Skeletal muscle satellite cell (primary cell): Measurements from ENCODE around the gene HDAC2.
"Not testable (repeated sequence)": the region's sequence is repeated elsewhere in the genome, so short reads cannot be mapped to it uniquely, and the experiment has no call there.

Source experiments
- H3K27me3 ChIP-seq: 2 replicates; pipeline ENCODE4 v1.7.0; 2013; ENCODE audit warnings: low read length; ENCODE audit not compliant: control insufficient read depth, insufficient read depth
- H3K36me3 ChIP-seq: 2 replicates; pipeline ENCODE4 v1.7.0; 2013; ENCODE audit warnings: mild to moderate bottlenecking, control low read depth, low read length; ENCODE audit not compliant: insufficient read depth
- H3K4me1 ChIP-seq: 2 replicates; pipeline ENCODE4 v1.7.0; 2013; ENCODE audit warnings: low read length; ENCODE audit not compliant: control insufficient read depth, insufficient read depth
- H3K4me2 ChIP-seq: 2 replicates; pipeline ENCODE4 v1.7.0; 2013; ENCODE audit warnings: mild to moderate bottlenecking, low read length
- H3K4me3 ChIP-seq: 2 replicates; pipeline ENCODE4 v1.7.0; 2013; ENCODE audit warnings: low read length
- H3K9ac ChIP-seq: 2 replicates; pipeline ENCODE4 v1.7.0; 2013; ENCODE audit warnings: mild to moderate bottlenecking, low read depth, low read length, moderate library complexity
- H3K9me3 ChIP-seq: replicated peaks from 2 replicates; pipeline ENCODE4 v1.7.0; 2013; ENCODE audit warnings: mild to moderate bottlenecking, control low read depth, low read length

HDAC2 gene

GRCh38 chr6:113934101-113934500, 36.8 kb downstream of the HDAC2 start:
- H3K9me3 ChIP-seq: no peaks in the 10 kb centered on the region
- H3K36me3 ChIP-seq: peaks cover 10% of the 10 kb centered on the region
- H3K4me1 ChIP-seq: peaks cover 4% of the 10 kb centered on the region
- no peak overlapping the region for H3K9ac ChIP-seq
- H3K4me2 ChIP-seq: no peak overlapping the region
- no peak overlapping the region for H3K4me3 ChIP-seq
- no peaks in the 10 kb centered on the region for H3K27me3 ChIP-seq

- not testable (repeated sequence) for H3K4me2 ChIP-seq, H3K27me3 ChIP-seq, H3K4me1 ChIP-seq, H3K4me3 ChIP-seq, H3K9ac ChIP-seq, H3K9me3 ChIP-seq, H3K36me3 ChIP-seq
Measured at GRCh38 chr6:113931907-113932306, 39.0 kb downstream of the HDAC2 start.

GRCh38 chr6:113930183-113930582, 40.8 kb downstream of the HDAC2 start:
- no peaks in the 10 kb centered on the region for H3K4me1 ChIP-seq
- H3K9ac ChIP-seq: no peak overlapping the region
- H3K4me3 ChIP-seq: no peak overlapping the region
- H3K36me3 ChIP-seq: peaks cover 3% of the 10 kb centered on the region
- H3K9me3 ChIP-seq: no peaks in the 10 kb centered on the region
- no peak overlapping the region for H3K4me2 ChIP-seq
- no peaks in the 10 kb centered on the region for H3K27me3 ChIP-seq

GRCh38 chr6:113927001-113927400, 43.9 kb downstream of the HDAC2 start:
- Histone ChIP-seq H3K27me3 (no peaks in the 10 kb centered on the region), H3K9ac (no peak overlapping the region), H3K4me2 (no peak overlapping the region), H3K4me1 (no peaks in the 10 kb centered on the region), H3K4me3 (no peak overlapping the region), H3K36me3 (no peaks in the 10 kb centered on the region), H3K9me3 (no peaks in the 10 kb centered on the region)

- H3K4me3 ChIP-seq: no peak overlapping the region
- H3K9ac ChIP-seq: no peak overlapping the region
- H3K36me3 ChIP-seq: no peaks in the 10 kb centered on the region
- H3K4me2 ChIP-seq: no peak overlapping the region
- no peaks in the 10 kb centered on the region for H3K4me1 ChIP-seq
- no peaks in the 10 kb centered on the region for H3K9me3 ChIP-seq
- H3K27me3 ChIP-seq: no peaks in the 10 kb centered on the region
Measured at GRCh38 chr6:113925378-113925777, 45.6 kb downstream of the HDAC2 start.

- Histone ChIP-seq H3K4me1 (no peaks in the 10 kb centered on the region), H3K9ac (no peak overlapping the region), H3K36me3 (no peaks in the 10 kb centered on the region), H3K9me3 (no peaks in the 10 kb centered on the region), H3K27me3 (no peaks in the 10 kb centered on the region), H3K4me3 (no peak overlapping the region), H3K4me2 (no peak overlapping the region)
Measured at GRCh38 chr6:113924312-113924723, 46.6 kb downstream of the HDAC2 start.

- Histone ChIP-seq H3K4me2 (no peak overlapping the region), H3K36me3 (no peaks in the 10 kb centered on the region), H3K9ac (no peak overlapping the region), H3K4me1 (no peaks in the 10 kb centered on the region), H3K4me3 (no peak overlapping the region), H3K27me3 (no peaks in the 10 kb centered on the region), H3K9me3 (no peaks in the 10 kb centered on the region)
Measured at GRCh38 chr6:113923526-113923925, 47.4 kb downstream of the HDAC2 start.

- no peaks in the 10 kb centered on the region for H3K36me3 ChIP-seq
- H3K9ac ChIP-seq: no peak overlapping the region
- no peaks in the 10 kb centered on the region for H3K9me3 ChIP-seq
- no peaks in the 10 kb centered on the region for H3K27me3 ChIP-seq
- no peak overlapping the region for H3K4me3 ChIP-seq
- no peak overlapping the region for H3K4me2 ChIP-seq
- no peaks in the 10 kb centered on the region for H3K4me1 ChIP-seq
Measured at GRCh38 chr6:113921299-113921904, 49.5 kb downstream of the HDAC2 start.

GRCh38 chr6:113920663-113921267, 50.2 kb downstream of the HDAC2 start:
- Histone ChIP-seq H3K4me2 (no peak overlapping the region), H3K4me1 (no peaks in the 10 kb centered on the region), H3K27me3 (no peaks in the 10 kb centered on the region), H3K9me3 (no peaks in the 10 kb centered on the region), H3K4me3 (no peak overlapping the region), H3K9ac (no peak overlapping the region), H3K36me3 (no peaks in the 10 kb centered on the region)

GRCh38 chr6:113910285-113910684, 60.7 kb downstream of the HDAC2 start:
- H3K36me3 ChIP-seq, H3K9me3 ChIP-seq, H3K4me1 ChIP-seq, H3K27me3 ChIP-seq, H3K9ac ChIP-seq, H3K4me3 ChIP-seq, H3K4me2 ChIP-seq: not testable (repeated sequence)

- Histone ChIP-seq H3K9ac (no peak overlapping the region), H3K4me1 (no peaks in the 10 kb centered on the region), H3K36me3 (no peaks in the 10 kb centered on the region), H3K9me3 (no peaks in the 10 kb centered on the region), H3K4me2 (peak overlapping the region; percentile 13), H3K27me3 (no peaks in the 10 kb centered on the region), H3K4me3 (no peak overlapping the region)
Measured at GRCh38 chr6:113909224-113909856, 61.6 kb downstream of the HDAC2 start.

- Histone ChIP-seq H3K36me3 (no peaks in the 10 kb centered on the region), H3K4me3 (no peak overlapping the region), H3K27me3 (no peaks in the 10 kb centered on the region), H3K9me3 (no peaks in the 10 kb centered on the region), H3K9ac (no peak overlapping the region), H3K4me1 (peaks cover 5% of the 10 kb centered on the region), H3K4me2 (no peak overlapping the region)
Measured at GRCh38 chr6:113908801-113909200, 62.1 kb downstream of the HDAC2 start.
